Heart left ventricle (tissue), 13 donors: ENCODE measurements around the gene MKNK1.

Experiments used
- POLR2A ChIP-seq, 2 donors: fragments of 450-650 bp; IDR thresholded peaks; one replicate each; pipeline ENCODE4 v1.6.1; 2017; ENCODE audit warnings: antibody characterized with exemption in 2 of 2, mild to moderate bottlenecking in 2 of 2, moderate library complexity in 2 of 2
- TF ChIP-seq, protein P1 (sequence below), 12 donors: fragments of 200-600 bp; sonication (generic) in 4 of 12; IDR thresholded peaks; one replicate each; pipeline versions ENCODE4 v1.5.0 to v1.8.0; 2018 to 2022; ENCODE audit warnings: antibody characterized with exemption in 12 of 12, mild to moderate bottlenecking in 5 of 12
- donor health status: ischemic (EF 13 %, LVEDD 7.1; RV severe dilation, severe dysfunction).
- donor health status: DM: no; HTN: yes; CAD: no.
- donor health status: DM: no; HTN: no; CAD: no.
- donor health status: ischemic (EF 25% LVEDD 6.9; RV normal size, moderate dysfunction).
- donor health status: ischemic (EF 25% LVEDD 5.7; RV mildly dilated, moderate dysfunction).
- donor health status: ischemic (EF 35%, LVEDD 5.7; RV mildly dilated, moderate dysfunction).
- donor health status: nonischemic (EF 11% LVEDD 7.7; RV severe dilation, severe dysfunction).
- donor health status: DM: yes; HTN: yes; CAD: no.
- donor health status: PGD.
- donor health status: ischemic (EF 29% LVEDD 5.4; RV normal size, mild dysfunction).
- donor health status: nonischemic (EF 23%, LVEDD 6.1; RV moderate dilation, normal function).

- TF ChIP-seq, protein P1, sequence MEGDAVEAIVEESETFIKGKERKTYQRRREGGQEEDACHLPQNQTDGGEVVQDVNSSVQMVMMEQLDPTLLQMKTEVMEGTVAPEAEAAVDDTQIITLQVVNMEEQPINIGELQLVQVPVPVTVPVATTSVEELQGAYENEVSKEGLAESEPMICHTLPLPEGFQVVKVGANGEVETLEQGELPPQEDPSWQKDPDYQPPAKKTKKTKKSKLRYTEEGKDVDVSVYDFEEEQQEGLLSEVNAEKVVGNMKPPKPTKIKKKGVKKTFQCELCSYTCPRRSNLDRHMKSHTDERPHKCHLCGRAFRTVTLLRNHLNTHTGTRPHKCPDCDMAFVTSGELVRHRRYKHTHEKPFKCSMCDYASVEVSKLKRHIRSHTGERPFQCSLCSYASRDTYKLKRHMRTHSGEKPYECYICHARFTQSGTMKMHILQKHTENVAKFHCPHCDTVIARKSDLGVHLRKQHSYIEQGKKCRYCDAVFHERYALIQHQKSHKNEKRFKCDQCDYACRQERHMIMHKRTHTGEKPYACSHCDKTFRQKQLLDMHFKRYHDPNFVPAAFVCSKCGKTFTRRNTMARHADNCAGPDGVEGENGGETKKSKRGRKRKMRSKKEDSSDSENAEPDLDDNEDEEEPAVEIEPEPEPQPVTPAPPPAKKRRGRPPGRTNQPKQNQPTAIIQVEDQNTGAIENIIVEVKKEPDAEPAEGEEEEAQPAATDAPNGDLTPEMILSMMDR (IDR thresholded peaks at IDR 0.05) = no peak
- no peak for TF ChIP-seq POLR2A (IDR thresholded peaks at IDR 0.05)
Observed at GRCh38 chr1:46603481-46603857, 599 bp downstream of the MKNK1 start.
